WTC11 (cell line): ENCODE measurements around the gene FGFR2. TPM values are rescaled to one million over a fixed set of nuclear protein-coding genes. Genes with fewer than 3 reads are reported as not detected.

Experiments
- ATAC-seq: fragments of 200-7000 bp; cut with Tn5 transposase; 2 replicates; pipeline ENCODE4 v1.10.0; 2021; ENCODE audit warnings: mild to moderate bottlenecking, moderate library complexity
- CTCF ChIA-PET: fragments of 300-600 bp; sonication (Branson Sonifier 250); formaldehyde crosslinking; loops from one replicate; lab custom pipeline; 2021; ENCODE audit warnings: antibody characterized with exemption; lab: Charles Lee
- POLR2A ChIA-PET: fragments of 350-600 bp; sonication (Branson Sonifier 250); formaldehyde crosslinking; loops from one replicate; lab custom pipeline; 2021; ENCODE audit warnings: antibody characterized with exemption; lab: Charles Lee
- DNase-seq: peaks from one replicate; pipeline ENCODE4 v3.0.0; 2021; ENCODE audit warnings: low spot score
- H3K27ac Mint-ChIP-seq: 2 replicates; pipeline ENCODE4 v1.8.0; 2021; ENCODE audit warnings: mixed read lengths
- H3K27me3 Mint-ChIP-seq: 2 replicates; pipeline ENCODE4 v1.8.0; 2021; ENCODE audit warnings: low read depth, mild to moderate bottlenecking, moderate library complexity, mixed read lengths
- H3K36me3 Mint-ChIP-seq: 2 replicates; pipeline ENCODE4 v1.8.0; 2021; ENCODE audit warnings: mixed read lengths
- H3K4me1 Mint-ChIP-seq: 2 replicates; pipeline ENCODE4 v1.8.0; 2022; ENCODE audit warnings: mixed read lengths
- H3K4me3 Mint-ChIP-seq: 2 replicates; pipeline ENCODE4 v1.8.0; 2021; ENCODE audit warnings: mild to moderate bottlenecking, moderate library complexity, mixed read lengths
- H3K9me3 Mint-ChIP-seq: 2 replicates; pipeline ENCODE4 v1.8.0; 2021; ENCODE audit warnings: mixed read lengths
- AR ChIP-seq: fragments of 250-450 bp; sonication (Bioruptor Pico); IDR thresholded peaks from 2 replicates; pipeline ENCODE4 v1.9.0; 2021; ENCODE audit warnings: mild to moderate bottlenecking
- ATF1 ChIP-seq: sonication (generic); formaldehyde crosslinking; IDR thresholded peaks from 2 replicates; pipeline ENCODE4 v1.8.1; 2023; ENCODE audit warnings: mild to moderate bottlenecking, moderate library complexity, missing genetic modification reagents
- CREB1 ChIP-seq: sonication (generic); formaldehyde crosslinking; IDR thresholded peaks from 2 replicates; pipeline ENCODE4 v1.8.0; 2023; ENCODE audit warnings: mild to moderate bottlenecking, missing genetic modification reagents
- FOXP4 ChIP-seq: sonication (generic); formaldehyde crosslinking; IDR thresholded peaks from 2 replicates; pipeline ENCODE4 v1.8.0; 2022; ENCODE audit warnings: mild to moderate bottlenecking, missing genetic modification reagents
- GABPB1 ChIP-seq: sonication (generic); formaldehyde crosslinking; IDR thresholded peaks from 2 replicates; pipeline ENCODE4 v1.8.1; 2023; ENCODE audit warnings: mild to moderate bottlenecking, missing genetic modification reagents
- IRF2 ChIP-seq: sonication (generic); formaldehyde crosslinking; IDR thresholded peaks from 2 replicates; pipeline ENCODE4 v1.8.0; 2022; ENCODE audit warnings: low read depth, missing genetic modification reagents, borderline replicate concordance
- MXD4 ChIP-seq: fragments of 250-450 bp; sonication (Bioruptor Pico); IDR thresholded peaks from 2 replicates; pipeline ENCODE4 v1.8.0; 2021; ENCODE audit warnings: mild to moderate bottlenecking, moderate library complexity, borderline replicate concordance
- NFE2L1 ChIP-seq: sonication (generic); formaldehyde crosslinking; IDR thresholded peaks from 2 replicates; pipeline ENCODE4 v1.8.1; 2023; ENCODE audit warnings: missing genetic modification reagents
- OVOL2 ChIP-seq: fragments of 250-450 bp; sonication (Bioruptor Pico); IDR thresholded peaks from 2 replicates; pipeline ENCODE4 v1.9.0; 2021; ENCODE audit warnings: mild to moderate bottlenecking, borderline replicate concordance
- PRRX2 ChIP-seq: fragments of 250-450 bp; sonication (Bioruptor Pico); IDR thresholded peaks from 2 replicates; pipeline ENCODE4 v1.8.0; 2021; ENCODE audit warnings: mild to moderate bottlenecking
- RORB ChIP-seq: fragments of 250-450 bp; sonication (Bioruptor Pico); IDR thresholded peaks from 2 replicates; pipeline ENCODE4 v1.9.0; 2021; ENCODE audit warnings: mild to moderate bottlenecking
- SP1 ChIP-seq: sonication (generic); formaldehyde crosslinking; conservative IDR thresholded peaks from 2 replicates; pipeline ENCODE4 v1.8.1; 2022; ENCODE audit warnings: missing genetic modification reagents
- TEAD4 ChIP-seq: sonication (generic); formaldehyde crosslinking; IDR thresholded peaks from 2 replicates; pipeline ENCODE4 v1.8.0; 2022; ENCODE audit warnings: mild to moderate bottlenecking, missing genetic modification reagents
- USF2 ChIP-seq: sonication (generic); formaldehyde crosslinking; IDR thresholded peaks from 2 replicates; pipeline ENCODE4 v1.8.1; 2023; ENCODE audit warnings: mild to moderate bottlenecking, missing genetic modification reagents, moderate library complexity
- ZBTB21 ChIP-seq: sonication (generic); formaldehyde crosslinking; IDR thresholded peaks from 2 replicates; pipeline ENCODE4 v1.8.1; 2023; ENCODE audit warnings: mild to moderate bottlenecking, missing genetic modification reagents, borderline replicate concordance
- ZNF138 ChIP-seq: sonication (generic); formaldehyde crosslinking; conservative IDR thresholded peaks from 2 replicates; pipeline ENCODE4 v1.8.1; 2022; ENCODE audit warnings: mild to moderate bottlenecking, moderate library complexity, missing genetic modification reagents
- ZNF317 ChIP-seq: sonication (generic); formaldehyde crosslinking; IDR thresholded peaks from 2 replicates; pipeline ENCODE4 v1.8.1; 2023; ENCODE audit warnings: low read depth, mild to moderate bottlenecking, moderate library complexity, missing genetic modification reagents, borderline replicate concordance
- total RNA-seq: library from RNA; stranded (reverse); gene quantifications from 3 replicates; pipeline ENCODE4 v1.2.3, GENCODE V29; 2021
- TF ChIP-seq, protein P1 (sequence below): fragments of 250-450 bp; sonication (Bioruptor Pico); IDR thresholded peaks from 2 replicates; pipeline ENCODE4 v1.8.0; 2021; ENCODE audit warnings: mild to moderate bottlenecking
- TF ChIP-seq, protein P2 (sequence below): fragments of 250-450 bp; sonication (Bioruptor Pico); conservative IDR thresholded peaks from 2 replicates; pipeline ENCODE4 v1.9.0; 2021; ENCODE audit warnings: mild to moderate bottlenecking
- TF ChIP-seq, protein P3 (sequence below): fragments of 250-450 bp; sonication (Bioruptor Pico); IDR thresholded peaks from 2 replicates; pipeline ENCODE4 v1.9.0; 2021; ENCODE audit warnings: moderate library complexity, mild to moderate bottlenecking, inconsistent platforms, borderline replicate concordance

FGFR2 gene
- total RNA-seq, 1 experiment from 2014 or later: 95.0 TPM

- TF ChIP-seq AR (CRISPR knock-in tag) (no peak), OVOL2 (no peak), CREB1 (CRISPR knock-in tag) (no peak), ZBTB21 (no peak), ATF1 (CRISPR knock-in tag) (no peak)
Observed at GRCh38 chr10:121436630-121437341, 161.5 kb downstream of the FGFR2 start (continued).

DNA sequence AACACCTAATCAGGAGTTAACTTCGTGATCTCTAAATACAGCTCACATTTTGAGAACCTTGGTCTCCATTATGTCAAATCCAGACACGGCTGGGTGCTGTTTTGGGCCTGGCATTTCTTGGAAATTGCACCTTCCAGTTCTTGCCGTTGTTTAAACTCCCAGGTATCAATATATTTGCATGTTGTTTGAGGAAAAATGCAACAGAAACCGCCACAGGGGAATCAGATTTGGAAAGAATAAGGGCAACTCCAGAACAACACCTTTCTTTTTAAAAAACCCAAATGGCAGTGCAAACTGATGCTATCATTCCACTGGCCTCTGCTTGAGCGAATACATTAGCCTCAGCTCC is 162.0 kb downstream of the FGFR2 start:
- H3K27ac Mint-ChIP-seq: peak overlapping the region; percentile 71; the same call in 1 of the 2 replicates

More for the DNA sequence above, 162.0 kb downstream of the FGFR2 start:
- TF ChIP-seq TEAD4 (CRISPR knock-in tag) (no peak), ZNF138 (CRISPR knock-in tag) (no peak), ZNF317 (CRISPR knock-in tag) (no peak), GABPB1 (CRISPR knock-in tag) (no peak), PRRX2 (CRISPR knock-in tag) (no peak), MXD4 (CRISPR knock-in tag) (no peak), USF2 (CRISPR knock-in tag) (no peak), NFE2L1 (no peak), FOXP4 (no peak), IRF2 (CRISPR knock-in tag) (no peak), RORB (CRISPR knock-in tag) (no peak), SP1 (CRISPR knock-in tag) (no peak)
- TF ChIP-seq, protein P1, sequence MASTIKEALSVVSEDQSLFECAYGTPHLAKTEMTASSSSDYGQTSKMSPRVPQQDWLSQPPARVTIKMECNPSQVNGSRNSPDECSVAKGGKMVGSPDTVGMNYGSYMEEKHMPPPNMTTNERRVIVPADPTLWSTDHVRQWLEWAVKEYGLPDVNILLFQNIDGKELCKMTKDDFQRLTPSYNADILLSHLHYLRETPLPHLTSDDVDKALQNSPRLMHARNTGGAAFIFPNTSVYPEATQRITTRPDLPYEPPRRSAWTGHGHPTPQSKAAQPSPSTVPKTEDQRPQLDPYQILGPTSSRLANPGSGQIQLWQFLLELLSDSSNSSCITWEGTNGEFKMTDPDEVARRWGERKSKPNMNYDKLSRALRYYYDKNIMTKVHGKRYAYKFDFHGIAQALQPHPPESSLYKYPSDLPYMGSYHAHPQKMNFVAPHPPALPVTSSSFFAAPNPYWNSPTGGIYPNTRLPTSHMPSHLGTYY (CRISPR knock-in tag): no peak
- TF ChIP-seq, protein P2, sequence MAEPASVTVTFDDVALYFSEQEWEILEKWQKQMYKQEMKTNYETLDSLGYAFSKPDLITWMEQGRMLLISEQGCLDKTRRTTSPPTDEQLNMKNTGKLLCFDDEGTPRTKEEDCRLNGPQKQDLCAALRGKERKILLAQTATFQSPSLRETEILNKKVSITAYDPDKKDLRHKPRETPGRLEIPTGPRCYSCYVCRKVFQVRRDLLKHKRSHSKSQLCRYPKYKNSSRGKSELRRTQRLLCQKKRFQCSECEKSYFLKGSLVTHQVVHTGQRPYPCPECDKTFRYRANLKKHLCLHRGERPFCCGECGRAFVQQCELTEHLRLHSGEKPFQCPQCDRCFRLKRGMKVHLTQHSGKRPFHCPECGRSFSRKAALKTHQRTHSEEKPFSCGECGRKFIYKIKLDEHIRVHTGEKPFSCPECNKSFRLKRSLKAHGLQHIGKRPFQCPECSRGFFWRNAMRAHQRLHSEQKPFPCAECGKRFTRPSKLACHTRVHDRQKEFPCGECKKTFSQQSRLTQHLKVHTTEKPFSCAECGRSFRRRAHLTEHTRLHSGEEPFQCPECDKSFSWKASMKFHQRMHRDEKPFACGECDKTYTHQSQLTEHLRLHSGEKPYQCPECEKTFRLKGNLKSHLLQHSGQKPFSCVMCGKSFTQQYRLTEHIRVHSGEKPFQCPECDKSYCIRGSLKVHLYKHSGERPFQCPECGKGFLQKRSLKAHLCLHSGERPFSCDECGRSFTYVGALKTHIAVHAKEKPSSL: no peak
- TF ChIP-seq, protein P3, sequence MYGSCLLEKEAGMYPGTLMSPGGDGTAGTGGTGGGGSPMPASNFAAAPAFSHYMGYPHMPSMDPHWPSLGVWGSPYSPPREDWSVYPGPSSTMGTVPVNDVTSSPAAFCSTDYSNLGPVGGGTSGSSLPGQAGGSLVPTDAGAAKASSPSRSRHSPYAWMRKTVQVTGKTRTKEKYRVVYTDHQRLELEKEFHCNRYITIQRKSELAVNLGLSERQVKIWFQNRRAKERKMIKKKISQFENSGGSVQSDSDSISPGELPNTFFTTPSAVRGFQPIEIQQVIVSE (CRISPR knock-in tag): no peak
- ATAC-seq: no peak
- Mint-ChIP-seq H3K36me3 (no peaks in the 10 kb centered on the region), H3K4me3 (no peak overlapping the region), H3K27me3 (no peaks in the 10 kb centered on the region; the same call in none of the 2 replicates), H3K9me3 (no peaks in the 10 kb centered on the region), H3K4me1 (peaks cover 17% of the 10 kb centered on the region)
- ChIA-PET POLR2A (no interaction called here), CTCF (interaction anchor here (1.7 kb wide), 1 partner anchor 227 kb away, joined by 3 read pairs; no protein-coding TSS in a partner anchor)
- DNase-seq: no peak
